ENCODE measurements around the gene URB1.

DNA sequence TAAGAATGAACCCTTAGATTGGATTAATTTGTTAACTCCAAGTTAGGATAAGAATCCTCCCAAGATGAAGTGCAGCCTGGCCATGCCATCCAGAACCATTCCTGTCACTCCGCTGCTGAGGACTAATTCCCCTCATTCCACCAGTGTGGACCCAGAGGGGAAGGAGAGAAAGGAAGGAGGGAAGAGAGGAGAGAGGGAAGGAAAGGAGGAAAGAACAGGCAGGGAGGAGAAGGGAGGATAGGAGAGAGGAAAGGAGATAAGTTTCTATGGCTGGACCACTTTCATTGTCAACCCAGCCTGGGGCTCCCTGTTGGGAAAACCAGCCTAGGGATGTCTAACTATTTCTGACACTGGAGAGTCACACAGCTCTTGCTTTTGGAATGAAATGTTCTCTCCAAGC lies 89.4 kb downstream of the URB1 start:
- TF ChIP-seq, protein P1, sequence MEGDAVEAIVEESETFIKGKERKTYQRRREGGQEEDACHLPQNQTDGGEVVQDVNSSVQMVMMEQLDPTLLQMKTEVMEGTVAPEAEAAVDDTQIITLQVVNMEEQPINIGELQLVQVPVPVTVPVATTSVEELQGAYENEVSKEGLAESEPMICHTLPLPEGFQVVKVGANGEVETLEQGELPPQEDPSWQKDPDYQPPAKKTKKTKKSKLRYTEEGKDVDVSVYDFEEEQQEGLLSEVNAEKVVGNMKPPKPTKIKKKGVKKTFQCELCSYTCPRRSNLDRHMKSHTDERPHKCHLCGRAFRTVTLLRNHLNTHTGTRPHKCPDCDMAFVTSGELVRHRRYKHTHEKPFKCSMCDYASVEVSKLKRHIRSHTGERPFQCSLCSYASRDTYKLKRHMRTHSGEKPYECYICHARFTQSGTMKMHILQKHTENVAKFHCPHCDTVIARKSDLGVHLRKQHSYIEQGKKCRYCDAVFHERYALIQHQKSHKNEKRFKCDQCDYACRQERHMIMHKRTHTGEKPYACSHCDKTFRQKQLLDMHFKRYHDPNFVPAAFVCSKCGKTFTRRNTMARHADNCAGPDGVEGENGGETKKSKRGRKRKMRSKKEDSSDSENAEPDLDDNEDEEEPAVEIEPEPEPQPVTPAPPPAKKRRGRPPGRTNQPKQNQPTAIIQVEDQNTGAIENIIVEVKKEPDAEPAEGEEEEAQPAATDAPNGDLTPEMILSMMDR (IDR thresholded peaks at IDR 0.05; ENCODE audit: poor library complexity) = no peak
- TF ChIP-seq EZH2phosphoT487 (IDR thresholded peaks at IDR 0.05; ENCODE audit: low read depth, severe bottlenecking, unreplicated experiment) = no peak

Measured in hepatocyte (in vitro differentiated cells).